OCI-LY3 (cell line): ENCODE measurements around the gene MIB1.

Experiments used
- H2AFZ ChIP-seq: fragments of 200-600, 300-600 bp; shearing (Covaris generic); 2 replicates; pipeline ENCODE4 v1.6.0; 2014; ENCODE audit warnings: antibody characterized with exemption, low read depth, low read length
- H3K27ac ChIP-seq: fragments of 200-600, 300-600 bp; sonication (generic); 2 replicates; pipeline ENCODE4 v1.5.1; 2014; ENCODE audit warnings: mild to moderate bottlenecking, low read length, moderate library complexity, mixed read lengths
- H3K27me3 ChIP-seq: fragments of 200-600, 300-600 bp; sonication (generic); 2 replicates; pipeline ENCODE4 v1.6.1; 2014; ENCODE audit warnings: low read depth, low read length, mixed read lengths
- H3K36me3 ChIP-seq: fragments of 200-600, 300-600 bp; sonication (generic); replicated peaks from 2 replicates; pipeline ENCODE3; 2014; ENCODE audit warnings: low read depth, low read length, mixed read lengths
- H3K4me1 ChIP-seq: fragments of 300-600, 200-600 bp; sonication (generic); 2 replicates; pipeline ENCODE4 v1.6.1; 2014; ENCODE audit warnings: low read length, mixed read lengths
- H3K4me2 ChIP-seq: fragments of 200-600, 300-600 bp; sonication (generic); 2 replicates; pipeline ENCODE4 v1.6.1; 2014; ENCODE audit warnings: low read length, mixed read lengths
- H3K4me3 ChIP-seq: fragments of 300-600, 200-600 bp; sonication (generic); 2 replicates; pipeline ENCODE4 v1.5.1; 2014; ENCODE audit warnings: antibody characterized with exemption, mild to moderate bottlenecking, low read length, moderate library complexity
- H3K79me2 ChIP-seq: fragments of 300-600, 200-600 bp; shearing (Covaris generic); 2 replicates; pipeline ENCODE4 v1.6.1; 2014; ENCODE audit warnings: mild to moderate bottlenecking, low read length, mixed read lengths
- H3K9ac ChIP-seq: fragments of 300-600, 200-600 bp; shearing (Covaris generic); 2 replicates; pipeline ENCODE4 v1.6.0; 2014; ENCODE audit warnings: mild to moderate bottlenecking, low read length, moderate library complexity
- H3K9me3 ChIP-seq: fragments of 200-600, 300-600 bp; shearing (Covaris generic); 2 replicates; pipeline ENCODE4 v1.6.1; 2014; ENCODE audit warnings: low read length, mixed read lengths; ENCODE audit not compliant: insufficient read depth
- H4K20me1 ChIP-seq: fragments of 200-600, 300-600 bp; sonication (generic); 2 replicates; pipeline ENCODE4 v1.6.1; 2016; ENCODE audit warnings: low read length, mixed read lengths; ENCODE audit not compliant: insufficient read depth
- CTCF ChIP-seq: fragments of 200-600, 300-600 bp; sonication (generic); IDR thresholded peaks from 2 replicates; pipeline ENCODE4 v1.5.1; 2014; ENCODE audit warnings: antibody characterized with exemption, low read length, low read depth
- EZH2phosphoT487 ChIP-seq: fragments of 200-600 bp; shearing (Covaris generic); IDR thresholded peaks from 2 replicates; pipeline ENCODE4 v1.6.1; 2018; ENCODE audit warnings: antibody characterized with exemption, mixed run types, low read depth

Gene MIB1

GRCh38 chr18:21743166-21743832, 2.7 kb downstream of the MIB1 start:
- Histone ChIP-seq H3K27ac (no peak overlapping the region), H3K4me3 (no peak overlapping the region), H3K79me2 (peaks cover 49% of the 10 kb centered on the region), H3K4me1 (peaks cover 13% of the 10 kb centered on the region), H3K36me3 (no peaks in the 10 kb centered on the region), H3K4me2 (no peak overlapping the region), H2AFZ (no peak overlapping the region), H4K20me1 (peaks cover 19% of the 10 kb centered on the region; the same call in 1 of the 2 replicates), H3K9me3 (no peaks in the 10 kb centered on the region), H3K9ac (no peak overlapping the region), H3K27me3 (no peaks in the 10 kb centered on the region)
- TF ChIP-seq EZH2phosphoT487, result no peak
- no peak for TF ChIP-seq CTCF

GRCh38 chr18:21745231-21745630, 4.6 kb downstream of the MIB1 start:
- peaks cover 19% of the 10 kb centered on the region; the same call in 1 of the 2 replicates for H4K20me1 ChIP-seq
- no peaks in the 10 kb centered on the region for H3K27me3 ChIP-seq
- TF ChIP-seq EZH2phosphoT487 (no peak), CTCF (no peak; the same call in 1 of the 2 replicates)
- H3K9me3 ChIP-seq, result no peaks in the 10 kb centered on the region
- no peak overlapping the region for H2AFZ ChIP-seq
- no peak overlapping the region for H3K4me2 ChIP-seq
- no peak overlapping the region for H3K27ac ChIP-seq
- peaks cover 6% of the 10 kb centered on the region for H3K4me1 ChIP-seq
- no peak overlapping the region for H3K9ac ChIP-seq
- no peak overlapping the region for H3K4me3 ChIP-seq
- H3K79me2 ChIP-seq, result peaks cover 58% of the 10 kb centered on the region
- H3K36me3 ChIP-seq, result no peaks in the 10 kb centered on the region

- peaks cover 2% of the 10 kb centered on the region for H3K4me1 ChIP-seq
- H3K9ac ChIP-seq, result no peak overlapping the region
- H4K20me1 ChIP-seq, result peaks cover 19% of the 10 kb centered on the region; the same call in 1 of the 2 replicates
- H3K27ac ChIP-seq, result no peak overlapping the region
- no peak overlapping the region for H3K4me3 ChIP-seq
- no peak overlapping the region for H2AFZ ChIP-seq
- no peaks in the 10 kb centered on the region for H3K9me3 ChIP-seq
- H3K4me2 ChIP-seq, result no peak overlapping the region
- no peaks in the 10 kb centered on the region for H3K27me3 ChIP-seq
- peaks cover 49% of the 10 kb centered on the region for H3K79me2 ChIP-seq
- H3K36me3 ChIP-seq, result no peaks in the 10 kb centered on the region
- TF ChIP-seq EZH2phosphoT487, result no peak
- TF ChIP-seq CTCF, result no peak
Measured at GRCh38 chr18:21747268-21747667, 6.7 kb downstream of the MIB1 start.

GRCh38 chr18:21747764-21748693, 7.4 kb downstream of the MIB1 start:
- Histone ChIP-seq H3K4me3 (no peak overlapping the region), H4K20me1 (peaks cover 19% of the 10 kb centered on the region; the same call in 1 of the 2 replicates), H3K27me3 (no peaks in the 10 kb centered on the region), H3K9me3 (no peaks in the 10 kb centered on the region), H2AFZ (no peak overlapping the region), H3K4me2 (no peak overlapping the region), H3K36me3 (no peaks in the 10 kb centered on the region), H3K27ac (no peak overlapping the region), H3K9ac (no peak overlapping the region), H3K79me2 (peaks cover 42% of the 10 kb centered on the region), H3K4me1 (no peaks in the 10 kb centered on the region)
- TF ChIP-seq EZH2phosphoT487 (no peak), CTCF (no peak)
